ENCODE measurements around the gene GRID1. TPM values are rescaled to one million over a fixed set of nuclear protein-coding genes. Genes with fewer than 3 reads are reported as not detected.

Gene GRID1
- total and polyA plus RNA-seq, 8 donors: 0.31 to 8.5 (median 1.0) TPM; not detected in 1

DNA sequence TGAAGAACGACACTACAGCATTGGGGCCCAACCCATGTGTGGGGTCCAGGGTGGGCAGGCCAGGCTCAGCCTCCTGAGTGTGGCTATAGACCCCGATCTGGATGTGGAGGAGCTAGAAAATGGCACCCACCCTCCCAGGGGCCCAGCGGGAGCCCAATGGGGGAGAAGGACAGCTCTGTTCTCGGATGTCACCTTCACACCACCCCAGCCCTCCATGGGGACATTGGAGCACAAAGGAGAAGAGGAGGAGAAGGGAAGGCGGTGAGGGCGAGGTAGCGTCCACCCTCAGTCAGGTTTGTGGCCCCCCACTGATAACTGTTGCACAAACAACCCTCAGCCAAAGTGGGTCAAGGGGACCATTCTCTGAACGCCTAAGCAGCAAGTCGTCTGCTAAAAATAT is 509.3 kb downstream of the GRID1 start:
- no peak overlapping the region for H3K4me3 ChIP-seq
- intact Hi-C loops (cut with DNase I; ENCODE audit: low total_unique reads): no loop called here
- H3K4me1 ChIP-seq: no peaks in the 10 kb centered on the region
- H3K36me3 ChIP-seq: no peaks in the 10 kb centered on the region
- no peak overlapping the region for H3K27ac ChIP-seq
- TF ChIP-seq POLR2A (IDR thresholded peaks at IDR 0.05): no peak
- TF ChIP-seq EP300 (IDR thresholded peaks at IDR 0.05): no peak
- TF ChIP-seq, protein P1, sequence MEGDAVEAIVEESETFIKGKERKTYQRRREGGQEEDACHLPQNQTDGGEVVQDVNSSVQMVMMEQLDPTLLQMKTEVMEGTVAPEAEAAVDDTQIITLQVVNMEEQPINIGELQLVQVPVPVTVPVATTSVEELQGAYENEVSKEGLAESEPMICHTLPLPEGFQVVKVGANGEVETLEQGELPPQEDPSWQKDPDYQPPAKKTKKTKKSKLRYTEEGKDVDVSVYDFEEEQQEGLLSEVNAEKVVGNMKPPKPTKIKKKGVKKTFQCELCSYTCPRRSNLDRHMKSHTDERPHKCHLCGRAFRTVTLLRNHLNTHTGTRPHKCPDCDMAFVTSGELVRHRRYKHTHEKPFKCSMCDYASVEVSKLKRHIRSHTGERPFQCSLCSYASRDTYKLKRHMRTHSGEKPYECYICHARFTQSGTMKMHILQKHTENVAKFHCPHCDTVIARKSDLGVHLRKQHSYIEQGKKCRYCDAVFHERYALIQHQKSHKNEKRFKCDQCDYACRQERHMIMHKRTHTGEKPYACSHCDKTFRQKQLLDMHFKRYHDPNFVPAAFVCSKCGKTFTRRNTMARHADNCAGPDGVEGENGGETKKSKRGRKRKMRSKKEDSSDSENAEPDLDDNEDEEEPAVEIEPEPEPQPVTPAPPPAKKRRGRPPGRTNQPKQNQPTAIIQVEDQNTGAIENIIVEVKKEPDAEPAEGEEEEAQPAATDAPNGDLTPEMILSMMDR (IDR thresholded peaks at IDR 0.05): no peak
- TF ChIP-seq POLR2AphosphoS5 (IDR thresholded peaks at IDR 0.05): no peak
- H3K9me3 ChIP-seq: peaks cover 0 to 10% (median 0%) of the 10 kb centered on the region in 4 donors
- 75 to 87% (median 80%) methylated on average over 9 of the region's 9 CpGs for WGBS, 5 donors
- H3K27me3 ChIP-seq: no peaks in the 10 kb centered on the region
- DNase-seq: no peak

DNA sequence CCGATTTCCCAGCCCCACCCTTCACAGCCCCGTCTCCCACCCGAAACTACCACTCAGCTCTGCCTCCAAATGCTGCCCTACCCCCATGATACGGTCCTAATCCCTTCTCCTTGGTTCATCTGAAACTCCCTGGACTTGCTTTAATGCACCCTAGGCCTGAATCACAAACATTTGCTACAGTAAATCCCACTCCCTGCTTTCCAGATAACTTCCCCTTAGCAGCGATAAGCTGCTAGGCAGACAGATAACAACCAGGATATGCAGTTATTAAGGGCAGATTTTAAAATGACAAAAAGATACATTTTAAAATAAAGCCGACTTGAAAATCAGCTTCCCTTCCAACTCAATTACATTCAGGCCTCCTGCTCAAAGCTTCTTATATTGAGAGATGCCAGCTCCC is 514.7 kb downstream of the GRID1 start:
- no peak for DNase-seq
- H3K27ac ChIP-seq: no peak overlapping the region
- H3K4me1 ChIP-seq: peaks cover 0 to 10% (median 0%) of the 10 kb centered on the region in 4 donors
- no peak overlapping the region for H3K4me3 ChIP-seq
- peaks cover 0 to 30% (median 13%) of the 10 kb centered on the region in 4 donors for H3K9me3 ChIP-seq
- no peaks in the 10 kb centered on the region for H3K36me3 ChIP-seq
- H3K27me3 ChIP-seq: no peaks in the 10 kb centered on the region
- no peak for TF ChIP-seq POLR2A (IDR thresholded peaks at IDR 0.05)
- TF ChIP-seq, protein P1 (IDR thresholded peaks at IDR 0.05): no peak
- TF ChIP-seq POLR2AphosphoS5 (IDR thresholded peaks at IDR 0.05): no peak
- no peak for TF ChIP-seq EP300 (IDR thresholded peaks at IDR 0.05)
- intact Hi-C loops (cut with DNase I; ENCODE audit: low total_unique reads): no loop called here
- 57 to 67% (median 65%) methylated on average over 6 of the region's 6 CpGs for WGBS, 5 donors

GRCh38 chr10:85851325-85851724 is 515.3 kb downstream of the GRID1 start:
- no peak overlapping the region for H3K27ac ChIP-seq
- no peak overlapping the region for H3K4me3 ChIP-seq
- H3K27me3 ChIP-seq: no peaks in the 10 kb centered on the region
- H3K9me3 ChIP-seq: peaks cover 0 to 30% (median 13%) of the 10 kb centered on the region in 4 donors
- WGBS, 5 donors: 54 to 68% (median 66%) methylated on average over 2 of the region's 2 CpGs
- DNase-seq: no peak
- peaks cover 0 to 10% (median 0%) of the 10 kb centered on the region in 4 donors for H3K4me1 ChIP-seq
- intact Hi-C loops (cut with DNase I; ENCODE audit: low total_unique reads): no loop called here
- TF ChIP-seq, protein P1 (IDR thresholded peaks at IDR 0.05): no peak
- TF ChIP-seq POLR2A (IDR thresholded peaks at IDR 0.05): no peak
- TF ChIP-seq POLR2AphosphoS5 (IDR thresholded peaks at IDR 0.05): no peak
- no peak for TF ChIP-seq EP300 (IDR thresholded peaks at IDR 0.05)
- H3K36me3 ChIP-seq: no peaks in the 10 kb centered on the region

GRCh38 chr10:85850736-85851135 is 515.9 kb downstream of the GRID1 start:
- Histone ChIP-seq H3K27ac (no peak overlapping the region), H3K27me3 (no peaks in the 10 kb centered on the region), H3K9me3 (peaks cover 0 to 30% (median 13%) of the 10 kb centered on the region in 4 donors), H3K36me3 (no peaks in the 10 kb centered on the region), H3K4me1 (peaks cover 0 to 10% (median 0%) of the 10 kb centered on the region in 4 donors), H3K4me3 (no peak overlapping the region)
- 86 to 94% (median 90%) methylated on average over 3 of the region's 3 CpGs for WGBS, 5 donors
- no peak for DNase-seq
- intact Hi-C loops (cut with DNase I; ENCODE audit: low total_unique reads): no loop called here
- TF ChIP-seq, protein P1 (IDR thresholded peaks at IDR 0.05): no peak
- TF ChIP-seq EP300 (IDR thresholded peaks at IDR 0.05) (no peak), POLR2AphosphoS5 (IDR thresholded peaks at IDR 0.05) (no peak), POLR2A (IDR thresholded peaks at IDR 0.05) (no peak)
